GM12865 (cell line): ENCODE measurements around the gene CEBPA.

ENCODE experiments used
- DNase-seq: peaks from one replicate; pipeline ENCODE4 v3.0.0; 2010; ENCODE audit warnings: low read depth
- H3K4me3 ChIP-seq: 2 replicates; pipeline ENCODE4 v1.5.1; 2011; ENCODE audit warnings: mild to moderate bottlenecking, low read depth, low read length, control low read depth
- CTCF ChIP-seq: IDR thresholded peaks from 2 replicates; pipeline ENCODE4 v1.5.1; 2011; ENCODE audit warnings: low read length, control low read depth, low read depth, inconsistent platforms; ENCODE audit not compliant: insufficient read depth; ENCODE audit errors: missing control alignments

The CEBPA gene

GRCh38 chr19:33302175-33302973 is at the start of gene CEBPA:
TSS of gene CEBPA (minus strand) at chr19:33302534. CDS start at chr19:33302414, 120 bp downstream.
- DNase-seq: peak; percentile 81
- peak; percentile 37 for TF ChIP-seq CTCF
- H3K4me3 ChIP-seq: peak within 1 kb of the TSS; percentile 35

- no peak for DNase-seq
- TF ChIP-seq CTCF: no peak
- no peak overlapping the region for H3K4me3 ChIP-seq
These were observed 48.4 kb upstream of the CEBPA start for GRCh38 chr19:33350538-33351309.

- no peak for DNase-seq
- H3K4me3 ChIP-seq: no peak overlapping the region
- no peak for TF ChIP-seq CTCF
These were observed 47.3 kb upstream of the CEBPA start for GRCh38 chr19:33349319-33350289.

GRCh38 chr19:33348301-33349010 is 46.1 kb upstream of the CEBPA start:
- DNase-seq: no peak
- H3K4me3 ChIP-seq: no peak overlapping the region
- TF ChIP-seq CTCF: no peak

- DNase-seq: no peak
- TF ChIP-seq CTCF: no peak
These were observed 45.0 kb upstream of the CEBPA start for GRCh38 chr19:33347300-33347699.

GRCh38 chr19:33346665-33347064 is 44.3 kb upstream of the CEBPA start:
- DNase-seq: no peak
- no peak for TF ChIP-seq CTCF
- H3K4me3 ChIP-seq: no peak overlapping the region

More at GRCh38 chr19:33347300-33347699, 45.0 kb upstream of the CEBPA start:
- H3K4me3 ChIP-seq: no peak overlapping the region
